Fibroblast of upper back skin (primary cell): ENCODE results near the gene WDR77.

Experiments
- DNase-seq: peaks from one replicate; pipeline ENCODE4 v3.0.0-alpha.2; 2013

Gene WDR77

GRCh38 chr1:111448918-111449702, at the start of gene WDR77, which contains the start of gene ATP5PB:
TSS of gene WDR77 (minus strand) at chr1:111449256. CDS start at chr1:111449169, 87 bp downstream.
TSS of gene ATP5PB (plus strand) at chr1:111449464. CDS start at chr1:111449542, 78 bp downstream.
- DNase-seq: peak; percentile 100

GRCh38 chr1:111497592-111497991, 48.5 kb upstream of the WDR77 start:
- no peak for DNase-seq

- DNase-seq: no peak
These were observed 47.3 kb upstream of the WDR77 start for GRCh38 chr1:111496398-111496797.

- no peak for DNase-seq
These were observed 42.0 kb upstream of the WDR77 start for GRCh38 chr1:111491070-111491469.

GRCh38 chr1:111490220-111490619, 41.2 kb upstream of the WDR77 start:
- DNase-seq: no peak

GRCh38 chr1:111489604-111490003, 40.5 kb upstream of the WDR77 start:
- DNase-seq: no peak

GRCh38 chr1:111488669-111489068, 39.6 kb upstream of the WDR77 start:
- no peak for DNase-seq

- DNase-seq: no peak
These were observed 38.1 kb upstream of the WDR77 start for GRCh38 chr1:111487133-111487532.

GRCh38 chr1:111486431-111486830, 37.4 kb upstream of the WDR77 start:
- no peak for DNase-seq

- DNase-seq: no peak
These were observed 35.5 kb upstream of the WDR77 start for GRCh38 chr1:111484391-111485026.

- no peak for DNase-seq
These were observed 34.8 kb upstream of the WDR77 start for GRCh38 chr1:111483876-111484275.

GRCh38 chr1:111483166-111483565, 34.1 kb upstream of the WDR77 start:
- peak; percentile 50 for DNase-seq

- peak; percentile 63 for DNase-seq
These were observed 32.5 kb upstream of the WDR77 start for GRCh38 chr1:111481387-111482221.

GRCh38 chr1:111480674-111481073, 31.6 kb upstream of the WDR77 start:
- no peak for DNase-seq

GRCh38 chr1:111476761-111477309, 27.8 kb upstream of the WDR77 start:
- no peak for DNase-seq

GRCh38 chr1:111476214-111476613, 27.2 kb upstream of the WDR77 start:
- DNase-seq: no peak

- DNase-seq: no peak
These were observed 26.6 kb upstream of the WDR77 start for GRCh38 chr1:111475701-111476100.

GRCh38 chr1:111474521-111474920, 25.5 kb upstream of the WDR77 start:
- DNase-seq: no peak

- peak; percentile 19 for DNase-seq
These were observed 25.1 kb upstream of the WDR77 start for GRCh38 chr1:111474106-111474505.

- no peak for DNase-seq
These were observed 22.5 kb upstream of the WDR77 start for GRCh38 chr1:111471538-111471937.

GRCh38 chr1:111471012-111471411, 22.0 kb upstream of the WDR77 start:
- DNase-seq: no peak

- DNase-seq: no peak
These were observed 21.5 kb upstream of the WDR77 start for GRCh38 chr1:111470596-111470995.

GRCh38 chr1:111469539-111469938, 20.5 kb upstream of the WDR77 start:
- no peak for DNase-seq
